ENCODE measurements around the gene ADK. TPM values are rescaled to one million over a fixed set of nuclear protein-coding genes. Genes with fewer than 3 reads are reported as not detected.
"Not testable (repeated sequence)": the region's sequence is repeated elsewhere in the genome, so short reads cannot be mapped to it uniquely, and the experiment has no call there.

The ADK gene
- 47.8 and 63.2 TPM in 2 replicates for total RNA-seq

- DNase-seq (ENCODE audit: low read depth, low spot score), result peak; percentile 90
These were observed at the start of gene ADK for GRCh38 chr10:74150990-74151878. ADK (plus strand) TSS chr10:74151221; CDS start chr10:74151279, 58 bp downstream.

- DNase-seq (ENCODE audit: low read depth, low spot score), result no peak
These were observed 47.3 kb upstream of the ADK start for GRCh38 chr10:74103560-74104258.

- no peak for DNase-seq (ENCODE audit: low read depth, low spot score)
These were observed 46.5 kb upstream of the ADK start for GRCh38 chr10:74104480-74104879.

- no peak for DNase-seq (ENCODE audit: low read depth, low spot score)
These were observed 46.0 kb upstream of the ADK start for GRCh38 chr10:74104996-74105395.

- DNase-seq (ENCODE audit: low read depth, low spot score), result no peak
These were observed 43.6 kb upstream of the ADK start for GRCh38 chr10:74107391-74107790.

GRCh38 chr10:74109452-74109851 is 41.6 kb upstream of the ADK start:
- DNase-seq (ENCODE audit: low read depth, low spot score), result no peak

- no peak for DNase-seq (ENCODE audit: low read depth, low spot score)
These were observed 40.9 kb upstream of the ADK start for GRCh38 chr10:74110120-74110519.

GRCh38 chr10:74111799-74112198 is 39.2 kb upstream of the ADK start:
- no peak for DNase-seq (ENCODE audit: low read depth, low spot score)

GRCh38 chr10:74113546-74113945 is 37.5 kb upstream of the ADK start:
- no peak for DNase-seq (ENCODE audit: low read depth, low spot score)

GRCh38 chr10:74114041-74114448 is 37.0 kb upstream of the ADK start:
- no peak for DNase-seq (ENCODE audit: low read depth, low spot score)

GRCh38 chr10:74117738-74118137 is 33.3 kb upstream of the ADK start:
- no peak for DNase-seq (ENCODE audit: low read depth, low spot score)

- no peak for DNase-seq (ENCODE audit: low read depth, low spot score)
These were observed 32.2 kb upstream of the ADK start for GRCh38 chr10:74118804-74119203.

- no peak for DNase-seq (ENCODE audit: low read depth, low spot score)
These were observed 30.1 kb upstream of the ADK start for GRCh38 chr10:74120911-74121310.

- DNase-seq (ENCODE audit: low read depth, low spot score), result no peak
These were observed 29.7 kb upstream of the ADK start for GRCh38 chr10:74121368-74121767.

- DNase-seq (ENCODE audit: low read depth, low spot score), result no peak
These were observed 29.0 kb upstream of the ADK start for GRCh38 chr10:74122060-74122459.

- no peak for DNase-seq (ENCODE audit: low read depth, low spot score)
These were observed 27.9 kb upstream of the ADK start for GRCh38 chr10:74123081-74123480.

GRCh38 chr10:74133923-74134820 is 16.8 kb upstream of the ADK start:
- no peak for DNase-seq (ENCODE audit: low read depth, low spot score)

GRCh38 chr10:74135452-74135851 is 15.6 kb upstream of the ADK start:
- DNase-seq (ENCODE audit: low read depth, low spot score), result no peak

GRCh38 chr10:74137992-74138391 is 13.0 kb upstream of the ADK start:
- DNase-seq (ENCODE audit: low read depth, low spot score), result no peak

GRCh38 chr10:74138596-74138995 is 12.4 kb upstream of the ADK start:
- DNase-seq (ENCODE audit: low read depth, low spot score), result not testable (repeated sequence)

- DNase-seq (ENCODE audit: low read depth, low spot score), result no peak
These were observed 11.0 kb upstream of the ADK start for GRCh38 chr10:74139981-74140380.

GRCh38 chr10:74140553-74140952 is 10.5 kb upstream of the ADK start:
- no peak for DNase-seq (ENCODE audit: low read depth, low spot score)

All from pulmonary artery endothelial cell (primary cell).